EH (cell line): ENCODE data around the gene OR6J1.
"Not testable (repeated sequence)": the region's sequence is repeated elsewhere in the genome, so short reads cannot be mapped to it uniquely, and the experiment has no call there.

ENCODE experiments used
- DNase-seq: peaks from one replicate; pipeline ENCODE4 v3.0.0-alpha.2; 2015; ENCODE audit warnings: low read depth

Gene OR6J1

DNA sequence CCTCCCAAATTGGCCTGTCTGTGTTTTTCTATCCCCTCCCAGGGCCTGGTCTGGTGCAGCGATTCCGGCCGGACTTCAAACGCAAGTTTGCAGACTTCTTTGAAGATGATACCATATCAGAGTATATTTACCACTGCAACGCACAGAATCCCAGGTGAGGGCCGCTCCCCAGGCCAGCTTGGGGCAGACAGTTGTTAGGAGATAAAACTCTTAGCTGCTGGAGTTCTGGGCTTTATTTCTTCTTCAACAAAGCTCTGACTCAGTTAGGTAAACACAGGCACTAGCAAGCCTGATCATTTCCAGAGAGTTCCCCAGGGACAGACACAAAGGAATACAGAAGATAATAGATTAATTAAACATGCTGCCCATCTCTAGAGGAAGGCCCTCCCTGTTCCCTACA is 37.8 kb downstream of the OR6J1 start:
- no peak for DNase-seq

DNA sequence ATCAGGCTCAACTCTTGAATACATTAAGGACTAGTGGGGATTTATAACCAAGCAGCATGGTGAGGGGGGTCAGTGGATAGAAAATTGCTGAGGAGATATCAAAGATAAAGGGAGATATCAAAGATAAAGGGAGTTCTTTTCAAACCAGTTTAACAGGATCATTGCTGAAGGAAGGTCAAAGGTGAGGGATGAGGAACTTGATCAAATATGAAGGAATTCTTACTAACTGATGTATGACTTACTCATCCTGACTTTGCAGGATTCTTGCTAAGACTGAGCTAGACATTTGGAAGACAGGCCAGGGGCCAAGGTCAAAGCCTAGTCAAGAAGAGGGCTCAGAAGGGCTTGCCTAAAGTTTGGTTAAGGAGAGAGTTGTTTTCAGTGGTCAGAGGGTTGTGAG is 41.3 kb downstream of the OR6J1 start:
- peak; percentile 74 for DNase-seq

DNA sequence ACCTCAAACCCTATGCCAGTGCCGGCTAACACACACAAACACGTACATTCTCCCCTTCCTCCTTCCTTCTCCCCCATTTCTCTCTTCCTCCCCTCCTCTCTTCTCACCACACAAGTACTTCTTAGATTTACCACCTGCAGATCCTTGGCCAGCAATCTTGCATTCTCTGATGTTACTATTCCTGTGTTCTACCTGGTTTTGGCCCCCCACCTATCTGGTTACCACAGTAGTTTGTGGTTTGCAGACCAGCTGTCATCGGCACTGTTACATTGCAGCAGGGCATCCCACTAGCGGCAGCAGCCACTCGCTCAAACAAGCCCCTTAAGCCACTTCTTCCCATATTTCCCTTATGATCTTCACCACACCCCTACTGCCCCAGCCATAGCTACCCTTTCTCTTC is 42.2 kb downstream of the OR6J1 start:
- DNase-seq, result no peak

DNA sequence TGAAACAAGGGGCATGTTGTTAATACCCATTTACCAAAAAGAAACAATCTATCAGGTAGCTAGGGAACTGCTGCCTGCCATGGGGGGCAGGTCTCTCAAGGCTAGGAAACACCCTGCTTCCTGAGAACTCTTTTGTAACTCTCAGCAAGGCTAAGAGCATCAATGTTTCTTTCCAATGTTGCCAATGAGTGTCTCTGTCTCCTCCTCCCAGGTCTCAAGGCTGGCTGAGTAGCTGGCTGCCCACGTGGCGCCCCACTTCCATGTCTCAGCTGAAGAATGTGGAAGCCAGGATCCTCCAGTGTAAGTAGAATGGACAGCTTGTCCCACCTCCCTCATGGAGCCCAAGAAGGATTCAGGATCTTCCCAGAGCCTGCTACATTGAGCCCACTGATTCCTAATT is 42.7 kb downstream of the OR6J1 start:
- DNase-seq, result no peak

DNA sequence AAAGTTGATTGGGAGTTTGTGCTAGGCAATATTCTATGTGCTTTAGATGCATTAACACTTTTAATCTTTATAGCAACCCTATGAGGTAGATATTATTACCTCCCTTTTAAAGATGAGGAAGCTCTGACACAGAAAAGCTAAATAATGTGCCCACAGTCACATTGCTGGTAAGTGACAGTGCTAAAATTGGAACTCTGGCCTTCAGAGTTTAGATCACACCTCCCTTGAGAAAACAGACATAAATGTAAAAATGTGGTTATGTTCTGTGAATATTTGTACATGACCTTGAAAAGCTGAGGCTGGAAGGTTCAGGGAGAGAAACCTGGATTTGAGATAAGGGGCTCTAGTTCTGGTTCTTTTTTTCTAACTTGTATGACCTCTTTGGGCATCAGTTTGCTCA is 44.1 kb downstream of the OR6J1 start:
- no peak for DNase-seq

DNA sequence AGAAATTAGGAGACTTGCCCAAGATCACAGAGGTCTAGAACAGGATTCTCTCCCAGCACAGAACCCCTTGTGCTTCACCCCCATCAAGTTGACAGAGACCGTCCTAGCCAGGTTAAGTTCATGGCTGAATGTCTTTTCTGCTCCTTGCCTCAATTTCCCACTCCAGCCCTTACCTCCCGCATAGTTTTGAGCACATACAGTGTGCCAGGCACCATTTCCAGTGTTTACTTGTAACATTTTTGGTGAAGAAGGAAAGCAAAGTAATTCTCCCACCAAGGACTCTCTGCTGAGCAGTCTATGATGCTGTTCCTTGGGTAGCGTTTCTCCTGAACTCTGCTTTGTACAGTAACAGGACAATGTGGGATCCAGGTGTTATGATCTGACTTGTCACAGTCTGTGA is 44.8 kb downstream of the OR6J1 start:
- DNase-seq, result no peak

DNA sequence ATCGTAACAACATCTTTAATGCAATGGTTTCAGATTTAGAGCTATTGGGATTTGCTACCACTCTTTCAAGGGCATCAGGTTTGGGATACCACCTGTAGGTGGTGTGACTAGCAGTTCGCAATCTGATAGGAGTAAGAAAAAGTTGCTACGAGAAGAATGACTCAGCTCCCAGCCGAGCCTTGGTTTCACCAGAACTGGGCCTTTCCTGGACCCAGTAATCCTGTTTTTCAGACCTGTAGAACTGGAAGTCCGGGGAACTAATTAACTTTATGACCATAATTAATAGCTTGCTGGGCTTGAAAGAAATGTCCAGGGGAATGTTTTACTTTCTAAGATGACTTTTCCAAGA is 45.3 kb downstream of the OR6J1 start:
- DNase-seq, result peak; percentile 66

DNA sequence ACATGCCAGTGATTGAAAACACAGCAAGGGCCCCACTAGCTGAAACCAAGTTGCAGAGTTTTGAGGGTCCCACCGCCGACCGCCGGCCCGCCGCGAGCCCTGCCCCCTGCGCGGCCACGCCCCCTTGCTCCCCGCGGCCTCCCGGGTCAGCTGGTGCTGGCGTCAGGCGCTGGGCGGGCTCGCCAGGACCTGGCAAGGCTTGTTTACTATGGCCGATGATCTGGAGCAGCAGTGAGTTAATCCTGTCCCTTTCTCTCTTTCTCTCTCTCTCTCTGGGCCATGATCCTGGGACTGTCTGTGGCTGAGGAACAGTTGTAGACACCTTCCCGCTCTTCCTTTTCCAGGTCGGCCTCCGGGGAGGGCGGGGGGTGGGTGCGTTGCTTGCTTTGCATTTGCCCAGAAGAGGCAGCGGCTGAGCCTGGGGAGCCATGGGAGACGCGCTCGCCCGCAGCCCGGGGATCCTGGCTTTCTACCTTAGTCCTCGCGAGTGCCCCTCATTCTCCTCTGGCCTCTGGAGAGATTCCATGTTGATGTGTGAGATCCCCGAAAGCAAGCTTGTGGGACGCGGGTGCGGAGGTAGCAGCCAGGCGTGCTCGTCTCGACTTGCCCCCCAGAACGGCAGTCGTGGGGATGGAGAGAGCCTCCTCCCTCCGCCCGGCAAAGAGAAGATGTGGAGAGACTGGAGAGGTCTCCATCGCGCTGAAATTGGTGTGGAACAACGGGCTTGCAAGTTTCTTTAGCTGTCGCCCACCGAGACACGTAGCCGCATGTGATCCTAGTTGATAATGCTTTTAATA is 45.9 kb downstream of the OR6J1 start, which contains the start of gene ABHD4:
Gene ABHD4 (plus strand): TSS at position 202 of the 797 bp plus-strand sequence. CDS start 7 bp downstream, at position 209.
- DNase-seq, result peak; percentile 70

DNA sequence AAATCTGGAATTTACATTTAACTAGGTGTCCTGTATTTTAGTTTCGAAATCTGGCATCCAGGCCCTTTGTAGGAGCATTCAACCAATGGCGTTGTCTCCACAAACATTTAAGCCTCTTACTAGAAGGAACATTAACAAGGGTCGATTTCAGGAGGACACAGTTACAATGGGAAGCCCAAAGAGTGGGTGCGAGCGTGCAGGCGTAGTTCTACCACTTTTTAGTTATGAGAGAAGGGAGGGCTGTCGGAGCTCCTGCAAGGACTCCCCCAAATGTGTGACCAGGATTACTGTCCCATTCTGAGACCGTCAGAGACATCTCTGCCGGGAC is 46.4 kb downstream of the OR6J1 start:
- DNase-seq, result peak; percentile 21

DNA sequence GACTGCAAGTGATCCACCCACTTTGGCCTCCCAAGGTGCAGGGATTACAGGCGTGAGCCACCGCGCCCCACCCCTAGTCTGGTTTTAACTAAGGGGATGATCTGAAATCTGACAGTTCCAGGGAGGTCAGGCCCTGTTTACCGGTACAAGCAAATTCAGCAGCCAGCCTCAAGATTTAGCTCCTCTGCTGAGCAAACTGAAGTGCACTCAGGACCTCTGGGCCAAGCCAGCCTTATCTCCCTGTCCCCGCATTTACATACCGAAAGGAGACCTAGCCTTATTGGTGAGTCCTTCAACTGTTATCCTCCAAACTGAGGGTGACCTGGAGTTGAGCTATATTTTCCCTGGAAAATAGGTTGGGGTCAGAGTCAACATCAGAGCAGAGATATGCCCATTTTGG is 46.9 kb downstream of the OR6J1 start:
- DNase-seq, result no peak

DNA sequence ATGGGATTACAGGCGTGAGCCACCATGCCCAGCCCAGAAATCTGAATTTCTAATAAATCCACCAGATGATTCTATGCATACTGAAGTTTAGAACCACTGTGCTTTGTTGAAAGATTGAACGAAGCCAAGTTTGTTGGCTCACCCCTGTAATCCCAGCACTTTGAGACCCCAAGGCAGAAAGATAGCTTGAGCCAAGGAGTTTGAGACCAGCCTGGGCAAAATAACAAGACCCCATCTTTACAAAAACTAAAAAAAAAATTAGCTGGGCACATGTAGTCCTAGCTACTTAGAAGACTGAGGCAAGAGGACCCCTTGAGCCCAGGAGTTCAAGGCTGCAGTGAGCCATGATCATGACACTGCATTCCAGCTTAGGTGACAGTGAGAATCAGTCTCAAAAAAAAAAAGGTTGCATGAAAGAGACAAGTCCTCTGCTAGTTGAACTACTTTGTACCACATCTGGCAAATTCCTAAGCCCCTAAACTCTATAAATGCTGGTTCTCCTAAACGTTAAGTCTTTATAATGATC is 47.7 kb downstream of the OR6J1 start:
- DNase-seq, result no peak

DNA sequence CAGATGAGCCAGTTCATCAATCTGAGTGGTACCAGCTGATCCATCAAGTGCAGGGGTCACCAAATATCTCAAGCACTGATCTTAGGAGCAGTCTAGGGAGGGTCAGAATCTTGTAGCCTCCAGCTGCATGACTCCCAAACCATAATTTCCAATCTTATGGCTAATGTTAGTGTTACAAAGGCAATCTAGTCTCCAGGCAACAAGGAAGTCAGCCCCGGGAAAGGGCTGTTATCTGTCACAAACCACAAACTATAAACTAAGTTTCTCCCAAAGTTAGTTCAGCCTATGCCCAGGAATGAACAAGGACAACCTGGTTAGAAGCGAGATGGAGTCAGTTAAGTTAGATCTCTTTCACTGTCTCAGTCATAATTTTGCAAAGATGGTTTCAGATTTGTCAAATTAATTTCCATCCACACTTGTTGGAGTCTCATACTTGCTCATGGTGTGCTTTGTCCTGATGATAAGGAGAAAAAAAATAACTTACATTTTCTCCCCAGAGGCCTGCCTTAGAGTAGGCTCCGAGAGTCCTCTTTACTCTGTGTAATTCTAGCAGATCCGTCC is 49.9 kb downstream of the OR6J1 start:
- peak; percentile 41 for DNase-seq

DNA sequence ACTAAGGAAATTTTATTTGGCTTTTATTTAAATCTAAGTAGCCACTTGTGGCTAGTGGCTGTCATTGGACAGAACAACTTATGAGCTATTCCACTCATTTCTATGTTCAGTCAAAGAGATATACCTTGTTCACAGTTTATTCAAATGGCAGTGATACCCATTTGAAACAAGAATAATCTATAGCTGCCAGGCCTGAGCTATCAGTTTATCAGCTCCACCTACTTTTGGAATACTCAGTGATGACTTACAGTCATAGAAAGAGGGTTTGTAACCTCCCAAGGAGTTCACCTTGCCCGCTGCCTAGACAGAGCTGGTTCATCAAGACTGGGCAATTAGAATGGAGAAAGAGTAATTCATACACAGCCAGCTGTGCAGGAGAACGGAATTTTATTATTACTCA is 50.6 kb downstream of the OR6J1 start:
- no peak for DNase-seq

DNA sequence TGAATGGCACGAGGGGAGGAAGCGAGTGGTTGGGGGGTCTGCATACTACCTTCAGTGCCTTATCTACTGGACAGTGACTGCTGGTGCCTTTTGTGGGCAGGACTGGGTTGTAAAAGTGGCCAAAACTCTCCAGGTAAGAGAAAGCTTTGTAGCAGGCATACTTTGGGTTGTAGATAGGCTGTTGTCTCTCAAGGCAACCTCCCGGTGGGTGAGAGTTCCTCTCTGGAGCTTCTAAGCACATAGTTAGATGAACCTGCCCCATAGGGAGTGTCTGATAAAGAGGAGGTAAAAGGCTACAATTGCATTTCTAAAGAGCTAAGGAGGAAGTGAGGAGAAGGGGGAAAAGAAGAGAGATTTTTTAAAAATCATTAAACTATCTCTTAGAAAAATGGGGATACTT is 51.0 kb downstream of the OR6J1 start:
- DNase-seq, result no peak

DNA sequence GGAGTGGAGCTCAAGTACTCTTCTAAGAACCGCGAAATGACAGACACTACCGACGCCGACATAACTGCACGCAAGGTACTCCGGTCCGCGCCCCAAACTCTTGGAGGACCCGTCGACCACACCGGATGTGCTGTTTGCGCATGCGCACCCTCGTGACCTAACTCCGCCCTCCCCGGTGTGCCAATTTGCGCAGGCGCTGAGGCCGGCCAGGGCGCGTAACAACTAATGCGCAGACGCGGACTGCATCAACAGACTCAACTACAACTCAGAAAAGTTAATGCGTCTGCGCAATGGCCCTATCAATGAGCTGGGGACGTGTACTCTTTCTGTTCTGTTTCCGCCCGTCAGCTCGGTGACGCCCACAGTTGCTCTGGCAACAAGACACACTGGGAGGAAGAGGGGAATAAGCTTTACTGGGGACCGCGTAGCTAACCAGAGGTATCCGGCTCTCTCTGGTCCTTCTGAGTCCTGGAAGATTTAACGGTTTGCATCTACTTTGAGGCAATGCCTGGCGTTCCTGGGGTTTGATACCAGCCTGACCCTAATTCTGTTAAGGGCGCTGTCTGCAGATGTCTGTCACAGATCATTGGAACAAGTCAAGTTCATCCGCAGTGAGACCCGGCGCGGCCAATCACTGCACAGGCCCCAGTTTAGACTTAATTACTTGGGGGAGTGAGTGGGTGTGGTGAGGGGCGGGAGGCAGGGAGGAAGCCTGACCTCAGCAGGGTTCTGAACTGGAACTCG is 54.9 kb downstream of the OR6J1 start, which contains the start of gene DAD1:
Gene DAD1 (minus strand): TSS at position 129 of the 744 bp plus-strand sequence. CDS start 67 bp downstream, at position 62.
- peak; percentile 100 for DNase-seq

DNA sequence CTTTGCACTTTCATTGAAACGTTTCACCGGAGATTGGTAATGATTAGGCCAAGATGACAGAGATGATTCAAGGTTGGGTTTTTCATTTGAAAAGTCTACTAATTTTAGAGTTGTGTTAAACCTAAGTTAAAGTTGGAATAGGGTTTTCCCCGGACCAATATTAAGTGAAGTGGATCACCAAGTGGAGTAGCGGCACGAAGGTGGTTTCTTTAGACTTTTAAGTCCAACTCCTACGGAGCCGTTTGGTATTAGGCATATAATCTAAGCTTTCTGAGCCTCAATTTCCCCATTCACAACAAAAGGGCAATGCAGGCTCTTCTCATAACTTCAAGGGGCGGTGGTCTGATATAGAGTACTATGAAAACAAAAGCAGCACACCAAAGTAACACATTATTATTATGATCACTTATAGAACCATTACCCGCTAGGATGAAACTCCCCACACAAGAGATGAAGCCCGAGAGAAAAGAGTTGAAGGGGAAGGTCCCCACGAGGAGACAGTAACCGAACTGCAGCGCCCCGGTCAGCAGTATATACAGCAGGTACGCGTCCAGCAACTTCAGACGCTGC is 55.5 kb downstream of the OR6J1 start:
- no peak for DNase-seq

DNA sequence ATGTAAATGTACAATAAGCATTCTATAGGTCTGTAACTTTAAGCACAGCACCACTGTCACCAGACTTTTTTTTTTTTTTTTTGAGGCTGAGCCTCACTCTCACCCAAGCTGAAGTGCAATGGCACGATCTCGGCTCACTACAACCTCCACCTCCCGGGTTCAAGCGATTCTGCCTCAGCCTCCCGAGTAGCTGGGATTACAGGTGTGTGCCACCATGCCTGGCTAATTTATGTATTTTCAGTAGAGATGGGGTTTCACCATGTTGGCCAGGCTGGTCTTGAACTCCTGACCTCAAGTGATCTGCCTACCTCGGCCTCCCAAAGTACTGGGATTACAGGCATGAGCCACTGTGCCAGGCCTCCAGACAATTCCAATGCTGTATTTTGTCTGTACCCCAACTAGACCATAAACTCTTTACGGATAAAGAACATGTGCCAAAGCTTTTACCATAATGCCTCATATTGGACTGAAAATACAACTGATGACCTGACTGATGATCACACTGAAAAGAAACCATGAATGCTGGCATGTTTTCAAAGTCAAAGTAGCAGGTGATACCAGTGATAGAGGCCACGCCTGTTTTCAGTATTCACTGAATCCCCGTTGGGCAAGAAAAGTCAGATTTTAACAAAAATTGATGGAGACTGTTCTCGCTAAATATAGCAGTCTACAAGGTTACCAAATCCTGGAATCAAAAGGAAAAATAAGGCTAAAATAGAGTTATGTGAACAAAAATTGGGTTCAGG is 56.3 kb downstream of the OR6J1 start:
- not testable (repeated sequence) for DNase-seq

DNA sequence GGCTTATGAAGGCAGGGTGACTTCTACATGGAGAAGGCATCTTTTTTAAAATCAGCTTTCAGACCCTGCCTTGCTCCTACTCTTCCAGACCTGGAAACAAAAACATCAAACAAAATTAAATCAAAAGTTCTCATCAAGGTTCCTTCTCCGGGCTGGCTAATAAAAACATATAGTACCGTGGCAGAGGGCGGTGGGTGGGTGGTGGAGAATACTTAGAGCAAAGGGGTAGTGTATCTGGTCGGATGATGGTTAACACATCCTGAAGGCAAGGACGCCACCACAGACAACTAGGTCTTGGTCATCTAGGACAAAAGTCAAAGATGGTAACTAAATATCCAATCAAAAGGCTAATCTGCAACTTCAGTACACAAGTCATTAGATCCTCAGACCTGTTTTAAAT is 56.9 kb downstream of the OR6J1 start:
- DNase-seq, result no peak

DNA sequence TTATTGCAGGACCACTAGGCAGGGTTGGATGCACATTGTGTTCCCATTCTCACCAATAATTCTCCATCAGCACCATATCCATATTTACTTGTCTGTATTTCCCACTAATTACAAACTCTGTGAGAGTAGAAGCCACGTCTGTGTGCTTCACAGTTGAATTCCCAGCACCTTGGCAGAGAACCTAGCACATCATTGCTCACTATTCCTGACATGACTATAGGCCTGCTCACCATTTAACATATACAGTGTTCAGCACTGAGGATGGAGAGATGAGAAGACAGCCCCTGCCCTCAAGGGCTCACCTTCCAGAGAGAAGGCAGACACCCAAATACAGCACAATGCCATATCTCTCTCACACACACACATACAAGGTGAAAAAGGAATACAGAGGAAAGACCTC is 60.2 kb downstream of the OR6J1 start:
- no peak for DNase-seq
